ENCODE results near the gene SPATA18. TPM values are rescaled to one million over a fixed set of nuclear protein-coding genes. Genes with fewer than 3 reads are reported as not detected.

SPATA18 gene
- total and polyA plus RNA-seq, 9 of the 15 experiments (the other 6 are each of a cell fraction or from before 2014, with no cell fraction given): 0.09 TPM; not detected in 8

GRCh38 chr4:52107745-52108144 lies 56.6 kb downstream of the SPATA18 start:
- DNase-seq (ENCODE audit: extremely low read depth in 1 of 4, low spot score in 3 of 4) (no peak), FAIRE-seq (no peak), ATAC-seq (no peak)
- intact Hi-C loops (cut with micrococcal nuclease): no loop called here
- no peaks in the 10 kb centered on the region for H3K36me3 ChIP-seq (ENCODE audit: control insufficient read depth, insufficient read depth, low read length)
- no peak overlapping the region for H3K4me2 ChIP-seq (ENCODE audit: insufficient read depth, low read length)
- WGBS (ENCODE audit: insufficient coverage, low coverage, missing lambda C conversion rate): 0% methylated on average over 1 of the region's 1 CpG
- no peaks in the 10 kb centered on the region for H3K9me3 ChIP-seq (replicated peaks; ENCODE audit: control insufficient read depth, insufficient read depth, low read depth, low read length)
- in situ Hi-C loops (cut with MboI): no loop called here
- H3K4me1 ChIP-seq (replicated peaks in 1 of 2; ENCODE audit: control insufficient read depth in 2 of 2, insufficient read depth in 2 of 2, low read length in 2 of 2): no peaks in the 10 kb centered on the region
- BruUV-seq (replicated peaks): no TSS peak
- no peaks in the 10 kb centered on the region for H3K27me3 ChIP-seq (ENCODE audit: control insufficient read depth in 2 of 2, insufficient read depth in 2 of 2, low read length in 2 of 2)
- TF ChIP-seq NR4A1 (CRISPR knock-in tag; IDR thresholded peaks at IDR 0.05) (no peak), NR4A1 (tag; IDR thresholded peaks at IDR 0.05) (no peak), CBFB (CRISPR knock-in tag; IDR thresholded peaks at IDR 0.05) (no peak), MCM2 (IDR thresholded peaks at IDR 0.05; ENCODE audit: low read depth) (no peak), MTA1 (IDR thresholded peaks at IDR 0.05; ENCODE audit: borderline replicate concordance) (no peak)
- TF ChIP-seq, protein P1, sequence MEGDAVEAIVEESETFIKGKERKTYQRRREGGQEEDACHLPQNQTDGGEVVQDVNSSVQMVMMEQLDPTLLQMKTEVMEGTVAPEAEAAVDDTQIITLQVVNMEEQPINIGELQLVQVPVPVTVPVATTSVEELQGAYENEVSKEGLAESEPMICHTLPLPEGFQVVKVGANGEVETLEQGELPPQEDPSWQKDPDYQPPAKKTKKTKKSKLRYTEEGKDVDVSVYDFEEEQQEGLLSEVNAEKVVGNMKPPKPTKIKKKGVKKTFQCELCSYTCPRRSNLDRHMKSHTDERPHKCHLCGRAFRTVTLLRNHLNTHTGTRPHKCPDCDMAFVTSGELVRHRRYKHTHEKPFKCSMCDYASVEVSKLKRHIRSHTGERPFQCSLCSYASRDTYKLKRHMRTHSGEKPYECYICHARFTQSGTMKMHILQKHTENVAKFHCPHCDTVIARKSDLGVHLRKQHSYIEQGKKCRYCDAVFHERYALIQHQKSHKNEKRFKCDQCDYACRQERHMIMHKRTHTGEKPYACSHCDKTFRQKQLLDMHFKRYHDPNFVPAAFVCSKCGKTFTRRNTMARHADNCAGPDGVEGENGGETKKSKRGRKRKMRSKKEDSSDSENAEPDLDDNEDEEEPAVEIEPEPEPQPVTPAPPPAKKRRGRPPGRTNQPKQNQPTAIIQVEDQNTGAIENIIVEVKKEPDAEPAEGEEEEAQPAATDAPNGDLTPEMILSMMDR (IDR thresholded peaks at IDR 0.05 in 2 of 3, conservative IDR thresholded peaks at IDR 0.05 in 1 of 3; ENCODE audit: insufficient read depth in 2 of 3, low read depth in 1 of 3, low read length in 3 of 3): 0 out of 6 replicates have a peak, but pooled peaks of 1 of the 3 experiments have one; percentile 4
- H2AFZ ChIP-seq (ENCODE audit: low read depth, low read length): no peak overlapping the region
- no peak overlapping the region for H3K27ac ChIP-seq (ENCODE audit: extremely low read depth, low read depth, low read length)
- H3K4me3 ChIP-seq: no peak overlapping the region
- no peaks in the 10 kb centered on the region for H4K20me1 ChIP-seq (replicated peaks; ENCODE audit: control insufficient read depth, insufficient read depth, low read length)
- ChIA-PET CTCF (ENCODE audit: low intra/inter-chr PET ratio) (no interaction called here), POLR2A (no interaction called here)
- no peak overlapping the region for H3K9ac ChIP-seq (ENCODE audit: insufficient read depth in 1 of 2, low read depth in 2 of 2, low read length in 2 of 2)
- H3K79me2 ChIP-seq (ENCODE audit: control insufficient read depth, insufficient read depth, low read length): no peaks in the 10 kb centered on the region
- no peaks in the 10 kb centered on the region for H3K9me1 ChIP-seq (ENCODE audit: control insufficient read depth, insufficient read depth, low read length)

Data from K562 (cell line).